NCI-H510A treated with DMSO at 0.1 percent for 48 hours (cell line): ENCODE measurements around the gene CACNA1F.

Experiments
- DNase-seq: peaks from one replicate; lab custom pipeline; 2025; lab: John Stamatoyannopoulos, UW

The CACNA1F gene

GRCh38 chrX:49227726-49228125, 5.4 kb downstream of the CACNA1F start:
- DNase-seq: no peak

DNA sequence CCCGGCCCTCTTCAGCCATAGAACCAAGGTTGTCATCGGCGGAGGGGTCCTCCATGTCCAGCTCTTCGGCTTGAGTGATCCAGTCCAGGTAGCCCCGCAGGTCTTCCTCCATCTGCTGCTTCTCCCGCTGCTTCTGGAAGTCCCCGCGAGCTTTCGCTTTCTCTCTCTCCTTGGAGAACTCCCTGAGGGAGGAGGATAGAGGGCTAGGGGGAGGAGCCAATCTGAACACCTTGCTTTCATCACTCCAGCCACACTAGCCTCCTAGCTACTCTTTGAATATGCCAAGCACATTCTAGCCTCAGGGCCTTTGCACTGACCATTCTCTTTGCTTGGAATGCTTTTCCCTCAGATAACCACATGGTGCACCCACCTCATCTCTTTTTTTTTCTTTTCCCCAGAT, 6.2 kb downstream of the CACNA1F start:
- DNase-seq: peak; percentile 1

DNA sequence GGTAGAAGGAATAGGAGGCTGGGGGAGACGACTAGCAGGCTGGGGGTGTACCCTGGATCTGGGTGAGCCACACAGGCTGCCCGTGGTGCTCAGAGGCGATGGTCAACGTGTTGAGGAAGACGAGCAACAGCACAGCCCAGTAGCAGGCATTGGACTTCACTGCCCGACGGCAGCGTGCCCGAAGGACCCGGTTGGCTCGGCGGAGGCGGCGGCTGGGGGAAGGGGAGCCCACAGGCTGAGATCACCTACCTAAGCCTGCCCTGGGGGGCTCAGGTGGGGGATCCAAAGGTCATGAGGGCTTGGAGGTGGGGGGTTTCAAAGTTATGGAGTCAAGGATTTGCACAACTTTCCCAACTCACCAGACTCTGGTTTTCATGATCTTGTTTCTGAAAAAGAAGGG, 7.3 kb downstream of the CACNA1F start:
- DNase-seq: no peak

DNA sequence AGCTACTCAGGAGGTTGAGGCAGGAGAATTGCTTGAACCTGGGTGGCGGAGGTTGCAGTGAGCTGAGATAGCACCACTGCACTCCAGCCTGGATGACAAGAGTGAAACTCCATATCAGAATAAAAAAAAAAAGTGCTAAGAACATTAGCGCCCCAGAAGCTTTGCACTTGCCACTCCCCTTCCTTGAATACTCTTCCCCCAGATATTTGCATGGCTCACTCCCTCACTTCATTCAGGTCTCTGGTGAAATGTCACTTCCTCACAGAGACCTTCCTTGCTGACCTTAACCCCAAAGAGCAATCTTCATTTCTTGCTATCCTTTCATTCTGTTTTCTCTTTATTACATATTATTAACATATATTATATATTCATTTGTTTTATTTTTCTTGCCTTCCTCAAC, 11.3 kb downstream of the CACNA1F start:
- DNase-seq: no peak

- no peak for DNase-seq
Observed at GRCh38 chrX:49220100-49220499, 13.0 kb downstream of the CACNA1F start.

DNA sequence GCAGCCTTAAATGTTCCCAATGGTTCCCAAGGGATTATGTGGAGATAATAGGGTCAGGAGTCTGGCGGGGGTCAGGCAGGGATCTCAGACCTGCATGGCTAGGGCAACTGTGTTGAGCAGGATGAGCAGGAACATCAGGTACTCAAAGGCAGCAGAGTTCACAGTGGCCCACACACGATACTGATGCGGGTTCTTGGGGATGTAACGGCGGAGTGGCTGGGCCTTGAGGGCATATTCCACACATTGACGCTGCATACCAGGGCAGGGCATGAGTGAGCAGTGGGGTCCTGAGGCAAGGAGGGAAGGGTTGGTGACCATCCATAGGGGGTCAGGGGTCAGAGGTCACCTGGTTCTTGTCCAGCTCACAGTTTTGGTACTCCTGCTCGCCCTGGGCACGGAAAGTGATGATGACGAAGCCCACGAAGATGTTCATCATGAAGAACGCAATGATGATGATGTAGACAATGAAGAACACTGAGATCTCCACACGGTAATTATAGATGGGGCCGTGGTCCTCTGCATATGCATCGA, 18.1 kb downstream of the CACNA1F start:
- no peak for DNase-seq

DNA sequence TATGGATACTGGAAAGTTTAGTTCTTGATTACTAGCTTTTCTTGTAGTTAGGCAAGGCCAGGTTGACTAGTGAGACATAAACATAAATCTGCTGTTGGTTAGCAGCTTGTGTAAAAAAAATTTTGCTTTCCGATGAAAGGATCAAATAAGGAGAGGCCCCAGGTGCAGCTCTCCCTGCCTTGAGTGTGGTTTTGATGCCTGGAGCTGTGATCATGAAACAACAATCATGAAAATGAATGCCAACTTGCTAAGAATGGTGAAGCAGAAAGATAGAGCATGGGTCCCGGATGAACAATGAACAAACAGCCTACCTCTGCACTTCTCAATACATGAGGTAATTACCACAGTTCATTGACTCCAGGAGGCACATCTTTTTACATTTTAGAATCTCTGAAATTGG, 18.7 kb downstream of the CACNA1F start:
- no peak for DNase-seq

GRCh38 chrX:49212861-49213260, 20.3 kb downstream of the CACNA1F start:
- DNase-seq: no peak

DNA sequence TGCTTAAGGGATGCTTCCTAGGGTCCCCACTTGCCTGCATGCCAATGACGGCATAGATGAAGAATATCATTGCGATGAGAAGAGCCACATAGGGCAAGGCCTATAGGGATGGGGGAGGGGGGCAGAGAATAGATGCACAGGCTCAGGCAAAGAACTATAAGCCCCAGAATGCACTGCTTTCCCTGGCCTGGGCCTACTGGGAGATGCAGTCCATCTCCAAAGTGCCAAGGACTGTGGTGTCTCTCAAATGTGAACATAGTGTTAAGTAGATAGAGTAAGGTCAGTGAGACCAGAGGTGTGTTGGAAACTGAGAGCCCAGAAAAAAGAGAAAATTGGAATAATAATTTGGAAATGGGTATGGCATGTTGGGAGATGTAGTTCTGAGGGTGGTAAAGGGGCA, 20.9 kb downstream of the CACNA1F start:
- no peak for DNase-seq

DNA sequence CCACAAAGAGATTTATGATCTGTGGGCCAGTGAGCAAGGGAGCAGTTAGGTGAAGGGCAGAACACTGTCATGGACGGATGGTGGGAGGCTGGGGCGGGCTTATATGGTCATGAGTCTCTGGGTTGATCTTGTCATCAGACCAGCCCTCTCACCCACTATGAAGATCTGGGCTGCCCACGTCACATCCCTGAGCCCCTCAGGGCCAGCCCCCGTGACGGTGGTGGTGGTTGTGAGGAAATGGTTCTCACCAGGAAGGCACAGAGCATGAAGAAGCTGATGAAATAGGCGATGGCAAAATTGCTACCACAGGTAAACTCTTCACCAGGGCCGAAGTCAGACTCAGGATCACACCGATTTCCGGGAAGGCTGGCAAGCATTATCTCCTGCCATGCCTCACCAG, 22.1 kb downstream of the CACNA1F start:
- no peak for DNase-seq

- DNase-seq: no peak
Observed at GRCh38 chrX:49210406-49210805, 22.7 kb downstream of the CACNA1F start.

- no peak for DNase-seq
Observed at GRCh38 chrX:49209434-49210251, 23.5 kb downstream of the CACNA1F start.

DNA sequence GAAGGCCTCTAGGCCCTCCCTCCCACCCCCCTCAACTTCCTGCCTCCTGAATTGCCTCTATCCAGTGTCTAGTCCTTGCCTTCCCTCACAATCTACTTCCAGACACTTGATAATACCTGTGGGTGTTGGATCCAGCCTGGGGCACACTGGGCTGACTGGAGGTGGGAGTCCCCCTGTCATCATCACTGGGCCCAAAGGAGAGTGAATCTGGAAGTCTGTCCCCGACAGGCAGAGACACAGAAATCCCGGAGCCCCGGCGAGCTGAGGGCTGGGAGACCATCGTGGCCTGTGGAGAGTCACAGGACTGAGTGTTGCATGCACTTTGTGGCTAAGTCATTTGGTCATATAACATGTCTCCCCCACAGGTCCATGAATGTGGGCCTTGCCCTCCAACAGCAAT, 24.7 kb downstream of the CACNA1F start:
- no peak for DNase-seq

DNA sequence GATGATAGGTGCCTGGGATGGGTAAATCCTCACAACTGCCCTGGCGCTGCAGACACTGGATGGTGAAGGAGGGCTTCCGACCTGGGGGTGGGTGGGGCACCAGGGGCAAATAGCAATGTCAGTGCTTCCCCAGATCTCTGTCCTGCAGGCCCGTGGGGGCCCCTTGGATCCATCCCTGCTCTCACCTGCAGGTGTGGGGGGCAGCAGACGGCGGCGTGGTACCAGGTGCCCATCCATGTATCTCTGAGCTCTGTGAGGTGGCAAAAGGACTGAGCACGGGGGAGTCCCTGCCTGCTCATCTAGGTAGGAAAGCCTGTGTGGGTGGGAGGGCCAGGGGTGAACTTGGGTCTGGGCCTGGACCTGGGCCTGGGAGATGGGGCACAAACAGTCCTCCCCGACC, 26.6 kb downstream of the CACNA1F start:
- no peak for DNase-seq

DNA sequence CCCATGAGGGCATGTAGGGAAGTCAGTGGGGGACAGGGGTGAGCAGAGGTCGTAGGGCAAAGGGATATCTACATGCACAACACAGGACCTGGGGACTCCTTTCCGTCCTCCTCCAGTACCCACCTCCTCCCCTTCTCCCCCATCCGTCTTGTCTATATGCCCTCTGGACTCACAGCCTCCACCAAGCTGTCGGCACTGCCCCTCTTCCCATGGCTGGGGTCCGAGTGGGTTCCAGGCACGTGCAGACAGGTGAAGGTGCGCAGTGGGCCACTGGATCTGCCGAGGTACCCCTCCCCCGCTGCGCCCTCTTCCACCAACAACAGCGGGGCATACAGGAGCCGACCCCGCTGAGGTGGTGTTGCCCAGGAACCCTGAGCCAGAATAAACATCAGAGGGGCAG, 27.7 kb downstream of the CACNA1F start:
- no peak for DNase-seq

DNA sequence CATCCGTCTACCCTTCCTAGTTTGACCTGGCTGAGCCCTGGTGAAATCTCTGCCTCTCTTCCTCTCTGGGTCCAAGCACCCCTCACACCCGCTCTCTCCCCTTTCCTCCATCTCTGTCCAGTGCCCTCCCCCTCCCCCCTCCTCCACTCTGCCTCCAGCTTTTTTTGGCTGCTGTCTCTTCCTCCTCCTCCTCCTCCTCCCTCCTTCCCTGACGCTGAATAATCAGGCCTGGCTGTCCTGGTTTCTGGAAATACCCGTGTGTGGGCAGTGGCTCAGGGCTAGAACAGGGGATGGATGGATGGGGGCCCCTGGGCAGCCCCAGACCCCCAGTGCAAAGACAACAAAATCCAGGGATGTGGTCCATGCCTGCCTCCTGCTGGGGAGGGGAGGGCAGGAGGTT, 28.4 kb downstream of the CACNA1F start:
- DNase-seq: no peak

- no peak for DNase-seq
Observed at GRCh38 chrX:49204017-49204416, 29.1 kb downstream of the CACNA1F start.

GRCh38 chrX:49203536-49203935, 29.6 kb downstream of the CACNA1F start:
- DNase-seq: no peak

- DNase-seq: no peak
Observed at GRCh38 chrX:49202022-49202421, 31.1 kb downstream of the CACNA1F start.

DNA sequence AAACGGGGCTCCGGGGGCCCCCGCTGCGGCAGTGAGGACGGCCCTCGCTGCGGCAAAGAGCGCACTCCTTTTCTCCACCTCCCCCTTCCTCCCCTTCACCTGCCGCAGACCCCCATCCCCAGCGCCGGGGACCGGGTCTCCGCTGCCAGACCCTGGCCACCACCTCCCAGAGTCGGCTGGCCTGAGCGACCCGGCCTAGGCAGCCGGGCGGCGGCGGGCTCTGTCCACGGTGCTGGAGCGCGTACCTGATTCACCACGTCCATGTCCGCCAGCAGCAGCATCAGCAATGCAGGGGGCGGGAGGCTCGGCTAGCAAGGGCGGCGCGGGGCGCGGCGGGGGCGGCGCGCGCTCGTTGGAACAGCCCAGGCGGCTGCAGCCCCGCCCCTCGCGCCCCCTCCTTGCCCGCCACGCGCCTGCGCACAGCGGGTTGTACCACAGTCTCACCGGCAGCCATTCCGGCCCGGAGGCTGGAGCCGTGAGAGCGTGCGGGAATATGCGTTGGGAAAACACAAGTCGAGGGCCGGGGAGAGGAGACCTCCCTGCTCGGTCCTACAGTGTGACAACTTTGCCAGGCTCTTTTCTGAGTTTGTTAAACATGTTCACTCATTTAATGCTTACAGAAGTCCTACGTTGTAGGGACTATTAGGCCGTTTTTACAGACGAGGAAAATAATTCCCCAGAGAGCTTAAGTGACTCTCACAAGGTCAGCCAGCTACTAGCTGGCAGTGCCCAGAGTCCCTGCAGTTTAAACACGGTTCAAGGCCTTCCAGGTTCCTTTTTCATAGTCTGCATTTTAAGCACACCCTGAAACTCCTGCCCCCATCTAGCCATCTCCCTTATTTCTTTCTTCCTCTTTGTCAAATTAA, 33.0 kb downstream of the CACNA1F start, which contains the start of gene SYP:
TSS of gene SYP (minus strand) at position 288 of the 866 bp plus-strand sequence. CDS start at position 281, 7 bp downstream.
- peak; percentile 68 for DNase-seq

DNA sequence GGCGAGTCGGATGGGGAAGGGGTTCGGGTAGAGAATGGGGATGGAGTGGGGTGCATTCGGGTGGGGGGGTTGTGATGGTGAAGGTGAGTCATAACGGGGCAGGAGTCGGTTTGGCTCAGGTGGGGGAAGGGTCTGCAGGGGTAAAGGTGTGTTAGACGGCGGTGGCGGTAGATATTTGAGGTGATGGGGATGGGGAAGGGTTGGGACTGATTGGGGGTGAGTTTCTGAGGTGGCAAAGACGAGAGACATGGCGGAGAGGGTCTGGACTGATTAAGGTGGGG, 33.9 kb downstream of the CACNA1F start:
- DNase-seq: no peak

DNA sequence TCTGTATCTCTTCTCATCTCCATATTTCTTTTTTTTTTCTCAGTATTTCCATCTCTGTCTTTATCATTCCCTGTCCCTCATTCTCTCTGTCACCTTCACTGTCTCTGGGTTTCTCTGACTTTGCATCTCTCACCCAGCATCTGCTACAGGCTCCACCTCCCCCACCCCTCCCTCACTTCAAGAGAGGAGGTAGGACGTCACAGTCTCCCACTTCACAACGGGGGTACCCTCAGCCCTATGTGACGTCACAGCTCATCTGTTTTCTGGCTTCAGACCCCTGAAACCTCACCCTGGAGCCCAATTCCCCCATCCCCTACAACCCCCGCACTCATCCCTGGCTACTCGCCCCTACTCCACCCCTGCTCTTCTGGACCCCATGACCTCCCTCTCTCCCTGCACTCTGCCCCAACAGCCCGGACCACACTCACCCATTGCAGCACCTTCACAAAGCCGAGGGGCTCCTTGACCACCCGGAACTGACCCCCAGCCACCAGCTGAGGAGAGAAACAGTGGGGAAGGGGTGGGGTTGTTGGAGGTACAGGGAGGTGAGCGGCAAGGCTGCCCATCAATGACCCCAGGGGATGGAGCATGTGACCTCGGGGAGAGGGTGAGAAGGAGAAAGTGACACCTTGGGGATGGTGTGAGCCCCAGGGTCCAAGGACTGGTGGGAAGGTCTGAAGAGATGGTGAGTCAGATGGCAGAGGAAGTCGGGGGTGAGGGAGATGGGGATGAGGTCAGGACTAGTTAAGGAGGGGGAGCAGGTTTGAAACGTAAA, 34.4 kb downstream of the CACNA1F start:
- DNase-seq: no peak
